Stimulated activated CD8-positive, alpha-beta memory T cell treated with anti-CD3 and anti-CD28 coated beads, Interleukin-2, amount 100 ng/mL, for 1 hour (primary cell): Measurements from ENCODE around the gene MTX2.
"Not testable (repeated sequence)": the region's sequence is repeated elsewhere in the genome, so short reads cannot be mapped to it uniquely, and the experiment has no call there.

Experiments used
- DNase-seq, 2 donors: peaks; one replicate each; pipeline ENCODE4 v3.0.0-alpha.2; 2020; ENCODE audit warnings: low read depth in 2 of 2

The MTX2 gene

GRCh38 chr2:176373155-176373554 lies 103.9 kb downstream of the MTX2 start:
- DNase-seq = not testable (repeated sequence)

GRCh38 chr2:176378323-176378722 lies 109.1 kb downstream of the MTX2 start:
- DNase-seq = no peak

- no peak for DNase-seq
These were observed 111.1 kb downstream of the MTX2 start for GRCh38 chr2:176380341-176380740.

- no peak for DNase-seq
These were observed 113.9 kb downstream of the MTX2 start for GRCh38 chr2:176383100-176383499.

GRCh38 chr2:176383836-176384442 lies 114.7 kb downstream of the MTX2 start:
- no peak for DNase-seq

GRCh38 chr2:176385219-176385759 lies 116.0 kb downstream of the MTX2 start:
- DNase-seq = no peak

- DNase-seq = no peak
These were observed 116.6 kb downstream of the MTX2 start for GRCh38 chr2:176385838-176386237.
